Fibroblast of skin of scalp (primary cell): ENCODE results near the gene CTNNBL1.

Experiments
- DNase-seq: peaks from one replicate; pipeline ENCODE4 v3.0.0-alpha.2; 2013

CTNNBL1 gene

GRCh38 chr20:37903317-37904007 lies 209.6 kb downstream of the CTNNBL1 start:
- no peak for DNase-seq

- no peak for DNase-seq
Observed at GRCh38 chr20:37904008-37904642, 210.3 kb downstream of the CTNNBL1 start.

- no peak for DNase-seq
Observed at GRCh38 chr20:37904845-37905373, 211.1 kb downstream of the CTNNBL1 start.

- DNase-seq, result no peak
Observed at GRCh38 chr20:37905671-37906613, 212.1 kb downstream of the CTNNBL1 start.

- no peak for DNase-seq
Observed at GRCh38 chr20:37907330-37907676, 213.5 kb downstream of the CTNNBL1 start.

GRCh38 chr20:37907677-37908401 lies 214.0 kb downstream of the CTNNBL1 start:
- peak; percentile 96 for DNase-seq

GRCh38 chr20:37911261-37911660 lies 217.4 kb downstream of the CTNNBL1 start:
- DNase-seq, result no peak

- peak; percentile 56 for DNase-seq
Observed at GRCh38 chr20:37911838-37912281, 218.0 kb downstream of the CTNNBL1 start.

- no peak for DNase-seq
Observed at GRCh38 chr20:37912874-37913273, 219.0 kb downstream of the CTNNBL1 start.

GRCh38 chr20:37913567-37914366 lies 219.9 kb downstream of the CTNNBL1 start:
- peak; percentile 18 for DNase-seq

- DNase-seq, result no peak
Observed at GRCh38 chr20:37914367-37914671, 220.5 kb downstream of the CTNNBL1 start.

GRCh38 chr20:37914672-37915433 lies 221.0 kb downstream of the CTNNBL1 start:
- peak; percentile 7 for DNase-seq

GRCh38 chr20:37915434-37915787 lies 221.6 kb downstream of the CTNNBL1 start:
- DNase-seq, result no peak

- no peak for DNase-seq
Observed at GRCh38 chr20:37915800-37916570, 222.2 kb downstream of the CTNNBL1 start.

- no peak for DNase-seq
Observed at GRCh38 chr20:37917461-37917860, 223.6 kb downstream of the CTNNBL1 start.

GRCh38 chr20:37918035-37918434 lies 224.2 kb downstream of the CTNNBL1 start:
- DNase-seq, result no peak

- DNase-seq, result peak; percentile 16
Observed at GRCh38 chr20:37919389-37920040, 225.7 kb downstream of the CTNNBL1 start.

GRCh38 chr20:37920270-37920669 lies 226.4 kb downstream of the CTNNBL1 start:
- DNase-seq, result no peak

GRCh38 chr20:37920679-37921322 lies 227.0 kb downstream of the CTNNBL1 start:
- no peak for DNase-seq
